Right renal pelvis (tissue), 4 donors: ENCODE measurements around the gene CFAP45. TPM values are rescaled to one million over a fixed set of nuclear protein-coding genes. Genes with fewer than 3 reads are reported as not detected.
A peak's percentile ranks its signal among the peaks of the same experiment; 100 is the strongest.

ENCODE experiments used
- DNase-seq, 4 donors: peaks; one replicate each; pipeline ENCODE4 v3.0.0-alpha.2; 2013; ENCODE audit warnings: low read depth in 4 of 4, low spot score in 3 of 4, missing footprints in 1 of 4
- polyA plus RNA-seq, 4 donors: library from polyadenylated mRNA; unstranded; fragments of 120-200 nt; gene quantifications; one replicate each; pipeline ENCODE4 v1.2.1, GENCODE V29; 2013; ENCODE audit not compliant: insufficient read length in 4 of 4

Gene CFAP45, protein sequence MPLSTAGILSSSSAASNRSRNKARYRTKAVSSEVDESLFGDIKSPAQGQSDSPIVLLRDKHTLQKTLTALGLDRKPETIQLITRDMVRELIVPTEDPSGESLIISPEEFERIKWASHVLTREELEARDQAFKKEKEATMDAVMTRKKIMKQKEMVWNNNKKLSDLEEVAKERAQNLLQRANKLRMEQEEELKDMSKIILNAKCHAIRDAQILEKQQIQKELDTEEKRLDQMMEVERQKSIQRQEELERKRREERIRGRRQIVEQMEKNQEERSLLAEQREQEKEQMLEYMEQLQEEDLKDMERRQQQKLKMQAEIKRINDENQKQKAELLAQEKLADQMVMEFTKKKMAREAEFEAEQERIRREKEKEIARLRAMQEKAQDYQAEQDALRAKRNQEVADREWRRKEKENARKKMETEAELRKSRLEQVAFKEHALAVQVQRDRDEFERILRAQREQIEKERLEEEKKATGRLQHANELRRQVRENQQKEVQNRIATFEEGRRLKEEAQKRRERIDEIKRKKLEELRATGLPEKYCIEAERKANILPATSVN
- 1 to 10 TPM; 2.6 to 3.5 (median 3.3) TPM for polyA plus RNA-seq

DNA sequence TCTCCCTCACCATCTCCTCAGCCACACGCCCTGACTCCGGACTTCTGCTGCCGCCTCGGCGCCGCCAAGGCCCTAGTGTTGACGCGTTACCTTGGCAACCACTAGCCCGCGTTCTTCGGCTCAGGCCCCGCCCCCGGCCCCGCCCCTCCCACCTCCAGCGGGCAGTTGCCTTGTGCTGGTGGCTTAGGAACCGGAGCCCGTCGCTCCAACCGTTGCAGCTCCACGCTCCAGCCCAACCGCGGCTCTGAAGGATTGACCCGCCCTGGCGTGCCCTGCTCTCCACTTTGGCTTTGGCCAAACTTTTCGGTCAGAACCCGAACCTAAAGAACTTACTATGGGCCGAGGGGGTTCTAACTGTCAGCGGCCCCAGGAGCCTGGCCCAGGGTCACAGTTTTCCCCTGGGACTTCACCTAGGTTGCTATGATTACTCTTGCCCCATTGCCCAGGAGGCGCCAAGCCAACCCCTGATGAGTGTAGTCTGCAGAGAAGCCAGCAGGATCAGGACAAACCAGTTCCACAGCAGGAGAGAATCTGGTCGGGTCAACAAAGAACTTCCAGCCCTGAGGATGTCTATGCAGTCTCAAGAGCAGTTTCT lies at the start of gene CFAP45:
Gene CFAP45, minus strand, starts transcription at position 80 of the 595 bp plus-strand sequence. Its CDS starts 67 bp downstream, at position 13.
- DNase-seq, result peak in 2 of 4 donors; percentile 67 to 69

DNA sequence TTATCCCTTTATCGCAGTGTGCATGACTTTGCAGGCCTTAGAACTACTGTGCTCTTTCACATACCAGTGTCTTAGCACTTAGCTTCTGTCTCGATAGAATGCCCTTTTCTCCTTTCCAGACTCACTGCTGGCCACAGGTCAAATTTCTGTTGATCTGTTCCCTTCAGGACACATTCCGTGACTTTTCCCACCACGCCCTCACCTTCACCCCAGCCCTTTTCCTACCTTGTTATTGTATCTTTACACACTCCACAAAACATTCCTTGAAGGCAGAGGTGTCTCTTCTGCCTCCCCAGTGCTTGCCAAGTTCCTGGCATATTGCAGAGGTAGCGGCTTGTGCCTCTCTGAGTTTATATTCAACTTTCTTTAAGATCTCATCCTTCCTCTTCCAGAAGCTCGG lies 49.2 kb upstream of the CFAP45 start:
- DNase-seq, result no peak

DNA sequence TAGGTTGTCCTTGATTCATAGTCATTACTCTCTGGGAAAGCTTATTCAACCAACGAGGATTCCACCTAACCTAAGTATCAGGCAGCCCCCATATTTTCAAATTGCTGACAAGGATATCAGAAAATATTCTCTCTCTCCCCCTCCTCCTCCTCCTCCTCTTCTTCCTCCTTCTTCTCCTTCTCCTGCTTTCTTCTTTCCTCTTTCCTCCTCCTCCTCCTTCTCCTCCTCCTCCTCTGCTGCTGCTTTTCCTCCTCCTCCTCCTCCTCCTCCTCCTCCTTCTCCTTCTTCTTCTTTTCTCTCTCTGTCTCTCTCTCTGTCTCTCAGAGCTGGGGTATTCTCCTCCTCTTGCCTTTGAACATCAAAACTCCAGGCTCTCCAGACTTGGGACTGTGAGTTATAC lies 48.0 kb upstream of the CFAP45 start:
- DNase-seq, result no peak

DNA sequence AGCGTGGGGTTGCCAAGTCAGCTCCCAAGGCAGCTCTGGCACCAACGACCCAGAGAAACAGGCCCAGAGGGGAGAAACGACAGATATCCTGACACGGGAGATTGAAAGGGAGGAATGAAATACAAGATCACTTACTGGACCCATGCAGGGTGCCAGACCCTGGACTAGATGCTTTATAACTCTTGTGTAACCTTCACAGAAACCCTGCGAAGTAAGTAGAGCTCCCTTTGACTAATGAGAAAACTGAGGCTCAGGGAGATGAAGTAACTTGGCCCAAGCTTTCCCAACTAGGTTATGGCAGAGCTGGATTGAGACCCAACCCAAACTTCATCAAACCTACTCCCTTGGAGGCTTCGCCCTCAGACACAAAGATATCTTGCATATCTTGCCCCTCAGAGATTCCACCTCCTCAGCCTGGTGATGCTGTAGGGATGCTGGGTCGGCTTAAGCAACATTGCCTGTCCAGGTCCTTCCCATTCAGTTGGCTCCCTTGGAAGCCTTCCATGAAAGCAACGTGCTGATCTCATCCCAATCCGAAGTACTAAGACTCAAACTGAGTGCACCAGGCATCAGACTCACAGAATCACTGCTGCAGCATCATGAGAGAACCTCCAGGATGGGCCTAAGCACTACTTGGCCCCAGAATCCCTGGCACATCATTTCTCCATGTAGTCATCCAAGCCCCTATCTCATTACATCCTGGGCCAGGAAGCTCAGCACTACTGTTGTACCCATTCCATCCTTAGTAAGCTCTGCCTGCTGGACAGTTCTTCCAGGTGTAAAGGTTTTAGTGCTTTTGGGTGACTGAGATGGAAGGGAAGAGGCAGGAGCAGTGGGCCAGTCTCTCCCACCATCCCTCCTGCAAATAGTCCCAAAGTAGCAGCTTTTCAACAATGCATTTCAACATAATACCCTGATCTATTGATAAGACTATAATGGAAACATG lies 46.5 kb upstream of the CFAP45 start:
- DNase-seq, result no peak

DNA sequence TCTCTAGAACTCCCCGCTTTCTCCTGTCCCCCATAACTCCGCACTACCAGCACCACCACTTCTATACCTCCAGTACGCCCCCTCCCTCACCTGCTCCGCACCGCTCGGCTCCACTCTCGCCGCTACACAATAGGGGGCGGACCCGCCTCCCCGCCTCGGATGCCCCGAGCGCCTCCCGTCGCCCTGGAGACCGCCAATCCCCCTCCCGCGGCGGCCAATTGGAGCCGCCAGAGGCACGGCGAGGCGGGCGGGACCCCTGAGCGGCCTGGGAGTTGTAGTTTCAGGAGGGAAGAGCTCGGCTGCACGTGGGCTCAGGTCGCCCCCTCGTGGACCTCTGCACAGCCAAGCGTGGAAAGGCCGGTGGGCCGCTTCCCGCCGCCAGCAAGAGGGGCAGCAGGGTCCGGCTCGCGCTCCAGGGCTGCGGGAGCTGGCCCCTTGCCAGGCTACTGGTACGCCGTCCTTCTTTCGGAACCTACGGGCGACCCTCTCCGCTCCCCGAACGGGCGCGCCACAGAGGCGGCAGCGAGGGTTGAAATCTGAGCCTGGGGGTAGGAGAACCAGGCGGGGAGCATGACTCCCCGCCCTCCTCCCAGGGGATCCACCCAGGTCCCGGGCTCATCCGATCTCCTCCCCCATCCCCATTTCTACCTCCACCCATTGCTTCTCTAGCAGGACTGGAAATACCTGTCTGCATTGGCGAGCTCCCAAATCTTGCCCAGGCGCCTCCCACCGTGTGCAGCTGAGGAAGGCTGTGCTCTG lies 45.7 kb upstream of the CFAP45 start, which contains the start of gene IGSF9:
Gene IGSF9, minus strand, starts transcription at position 131 of the 759 bp plus-strand sequence. CDS start 2,159 bp downstream, outside the sequence.
- DNase-seq, result peak in 3 of 4 donors; percentile 76 to 86 (median 85)

DNA sequence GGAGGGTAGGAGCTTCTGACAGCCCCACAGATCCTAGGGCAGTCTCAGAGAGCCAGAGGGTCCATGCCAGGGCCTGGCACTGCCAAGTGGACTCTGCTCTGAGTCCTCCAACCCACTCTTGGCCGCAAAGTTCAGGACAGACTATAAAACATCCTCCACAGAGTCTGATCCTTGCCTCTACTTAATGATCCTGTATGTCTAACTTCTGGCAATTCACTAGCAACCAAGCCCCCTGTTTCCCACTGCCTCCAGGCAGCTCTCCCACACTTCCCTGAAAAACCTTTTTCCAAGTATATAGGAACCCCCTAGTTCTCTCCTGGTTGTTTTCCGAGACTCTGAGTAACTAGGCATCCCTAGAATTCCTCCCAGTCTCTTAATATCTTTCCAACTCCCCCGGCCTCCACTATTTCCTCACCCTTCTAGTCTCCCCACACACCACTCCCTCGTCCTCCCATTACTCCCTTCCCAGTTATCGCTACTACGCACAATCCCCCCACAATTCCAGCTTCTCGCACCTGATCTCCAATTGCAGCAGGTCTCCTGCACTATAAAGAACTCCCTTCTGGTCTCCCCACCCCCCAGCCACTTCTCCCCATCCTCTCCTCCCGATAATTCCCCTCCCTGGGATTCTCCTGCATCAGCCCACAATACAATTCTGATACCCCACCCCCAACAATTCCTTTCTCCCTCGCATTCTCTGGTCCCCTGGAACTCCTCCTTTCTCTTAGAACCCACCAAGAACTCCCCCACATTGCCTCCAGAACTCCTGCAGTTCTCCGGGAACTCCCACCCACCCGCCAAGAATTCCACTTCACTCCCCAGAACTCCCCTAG lies 44.9 kb upstream of the CFAP45 start:
- no peak for DNase-seq

DNA sequence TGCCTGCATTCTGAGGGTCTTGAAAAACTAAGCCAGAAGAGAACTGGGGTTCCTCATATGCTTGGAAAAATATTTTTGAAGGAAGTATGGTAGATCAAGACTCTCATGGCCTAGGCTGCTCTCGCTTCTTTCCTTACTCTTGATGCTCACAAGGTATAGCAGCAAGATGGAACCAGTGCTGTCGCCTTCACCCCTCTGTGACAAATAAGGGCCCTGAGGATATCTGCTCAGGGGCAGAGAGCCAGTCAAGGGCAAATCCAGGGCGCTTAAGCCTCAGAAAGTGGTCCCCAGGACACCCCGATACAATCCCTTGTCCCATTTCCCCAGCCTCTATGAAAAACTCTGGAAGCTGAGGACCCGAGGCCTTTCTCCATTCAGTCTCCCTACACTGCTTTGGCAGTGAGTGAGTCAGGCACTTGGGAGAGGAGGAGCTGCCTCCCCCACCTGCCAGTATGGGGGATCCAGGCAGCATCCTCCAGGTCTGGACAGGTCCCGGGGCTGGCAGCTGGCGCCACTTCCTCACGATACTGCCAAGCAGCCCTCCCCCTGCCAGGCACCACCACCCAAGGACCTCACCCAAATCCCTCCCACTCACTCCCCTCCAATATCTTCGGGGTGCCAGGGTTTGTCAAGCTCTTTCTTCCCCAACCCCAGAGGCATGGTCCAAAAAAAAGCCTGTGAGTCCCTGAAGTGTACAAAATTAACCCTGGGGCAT lies 44.1 kb upstream of the CFAP45 start:
- DNase-seq, result no peak

DNA sequence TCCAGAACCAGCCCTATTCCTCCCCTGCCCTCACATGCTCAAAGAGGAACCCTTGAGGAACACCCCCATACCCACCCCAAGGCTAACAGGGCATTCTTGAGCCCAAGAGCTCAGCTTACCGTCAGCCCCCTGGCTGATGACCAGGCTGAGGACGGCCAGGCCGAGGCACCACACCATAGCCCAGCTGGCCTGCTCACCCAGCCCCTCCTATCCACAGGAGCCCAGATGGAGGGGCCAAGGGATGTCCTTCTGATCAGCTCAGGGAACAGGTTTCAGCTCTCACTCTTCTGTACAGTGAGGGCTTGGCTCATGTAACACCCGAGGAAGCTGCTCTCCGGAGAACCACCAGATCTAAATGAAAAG lies 43.3 kb upstream of the CFAP45 start:
- DNase-seq, result no peak

DNA sequence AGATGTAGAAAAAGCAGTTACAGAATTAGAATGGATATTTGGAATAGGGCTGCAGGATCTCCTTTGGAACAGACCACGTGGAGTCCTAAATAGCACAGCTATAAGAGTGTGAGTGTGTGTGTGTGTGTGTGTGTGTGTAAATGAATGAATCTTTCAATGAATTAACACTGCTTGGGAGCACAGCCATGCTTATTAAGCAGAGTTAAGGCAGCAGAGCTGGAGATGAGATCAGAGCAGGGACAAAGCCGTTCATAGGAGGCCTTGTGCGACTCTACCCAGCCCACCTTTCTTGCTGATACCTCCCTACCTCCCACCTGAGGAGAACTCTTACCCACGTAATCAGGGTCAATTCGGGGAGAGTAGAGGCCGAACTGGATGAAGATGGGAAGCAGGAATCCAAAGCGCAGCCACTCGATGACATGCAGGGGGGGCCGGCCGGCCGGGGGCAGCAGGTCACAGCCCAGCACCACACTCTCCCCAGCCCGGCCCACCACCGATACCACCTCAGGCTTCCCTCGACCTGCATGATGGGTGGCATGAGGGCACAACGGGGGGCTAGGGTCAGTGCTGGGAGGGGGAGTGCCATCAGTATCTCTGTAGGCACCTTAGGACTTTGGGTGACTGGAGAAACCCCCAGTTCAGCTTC lies 42.8 kb upstream of the CFAP45 start:
- no peak for DNase-seq

DNA sequence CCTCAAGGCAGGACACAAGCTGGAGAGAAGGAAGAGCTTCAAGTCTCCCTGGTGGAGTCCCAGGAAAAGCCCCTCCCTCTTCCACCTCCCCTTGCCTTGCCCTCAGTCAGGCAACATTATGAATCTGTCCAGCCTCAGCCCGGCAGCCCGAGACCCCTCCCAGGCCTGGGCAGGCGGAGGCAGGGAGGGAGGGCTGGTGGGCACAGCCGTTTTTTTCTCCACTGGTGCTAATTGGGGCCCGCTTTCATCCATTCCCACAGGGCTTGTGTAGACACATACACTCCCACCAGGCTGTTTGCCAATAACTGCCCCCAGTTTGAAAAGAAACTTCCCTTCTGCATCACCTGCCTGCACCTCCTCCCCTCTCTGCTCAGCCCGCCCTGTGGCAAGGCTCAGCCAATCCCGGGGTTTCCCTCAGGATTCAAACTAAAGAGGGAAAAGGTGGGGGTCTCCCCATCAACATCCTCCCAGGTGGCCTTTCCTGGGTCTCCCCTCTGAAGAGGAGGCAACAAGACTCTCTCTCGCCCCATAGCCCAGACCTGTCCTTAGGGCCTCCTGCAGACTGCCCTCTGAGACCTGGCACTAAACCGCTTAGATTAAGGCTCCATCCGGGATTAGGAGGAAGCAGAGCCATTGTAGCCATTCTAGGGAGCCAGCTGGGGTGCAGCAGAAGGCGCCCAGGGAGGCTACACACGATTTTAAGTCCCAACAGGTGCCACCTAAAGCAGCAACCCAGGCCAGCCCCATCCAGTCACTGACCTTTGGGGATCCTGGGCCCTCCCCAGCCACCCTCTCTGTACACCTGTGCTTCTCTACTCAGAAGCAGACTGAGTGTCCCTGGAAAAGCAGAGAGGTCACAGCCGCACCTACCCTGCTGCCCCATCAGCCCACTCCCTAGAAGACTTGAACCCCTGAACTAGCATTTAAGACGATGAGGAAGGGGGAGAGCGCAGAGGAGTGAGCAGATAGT lies 41.9 kb upstream of the CFAP45 start:
- no peak for DNase-seq

DNA sequence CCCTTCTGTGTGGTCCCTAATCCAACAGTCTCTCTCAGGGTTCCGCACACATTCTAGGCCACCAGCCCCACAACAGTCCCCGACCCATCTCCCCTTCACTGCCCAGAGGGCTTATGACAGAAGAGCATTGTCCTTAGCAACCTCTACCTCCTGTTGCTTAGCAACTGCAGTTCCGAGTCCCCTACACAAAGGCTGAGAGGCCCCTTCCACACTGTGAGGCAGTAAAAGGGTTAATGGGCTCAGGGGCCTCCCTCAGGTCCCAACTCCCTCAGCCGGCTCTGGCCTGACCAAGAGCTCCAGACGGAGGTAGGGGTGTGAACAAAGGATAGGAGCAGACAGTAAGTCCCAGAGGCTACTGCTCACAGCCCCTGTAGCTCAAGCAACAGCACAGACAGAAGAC lies 41.2 kb upstream of the CFAP45 start:
- DNase-seq, result no peak

DNA sequence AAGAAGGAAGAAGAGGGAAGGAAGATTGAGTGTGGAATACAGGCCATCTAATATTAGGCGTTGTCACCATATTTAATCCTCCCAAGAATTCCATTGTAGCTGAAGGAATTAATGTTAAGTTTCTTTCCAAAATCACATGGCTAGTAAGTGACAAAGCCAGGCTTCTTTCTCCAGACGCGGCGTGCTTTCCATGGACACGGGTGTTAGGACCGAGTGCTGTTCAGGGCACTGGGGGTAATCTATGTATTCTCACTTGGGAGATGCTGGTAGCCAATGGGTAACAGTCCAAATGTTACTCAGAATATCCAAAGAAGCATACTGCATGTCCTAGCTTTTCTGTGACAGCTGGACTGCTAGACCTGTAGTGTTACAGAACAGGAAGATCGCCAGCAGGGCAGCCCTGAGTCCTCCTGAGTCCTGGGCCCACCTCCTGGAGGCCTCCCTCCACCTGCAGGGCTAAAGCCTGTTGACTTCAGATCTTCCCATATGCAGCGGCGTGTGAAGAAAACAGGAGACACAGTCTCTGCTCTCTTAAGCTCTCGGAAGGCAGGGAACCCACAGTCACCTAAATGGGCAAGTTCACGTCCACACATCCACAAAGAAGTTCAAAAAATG lies 40.1 kb upstream of the CFAP45 start:
- DNase-seq, result no peak

DNA sequence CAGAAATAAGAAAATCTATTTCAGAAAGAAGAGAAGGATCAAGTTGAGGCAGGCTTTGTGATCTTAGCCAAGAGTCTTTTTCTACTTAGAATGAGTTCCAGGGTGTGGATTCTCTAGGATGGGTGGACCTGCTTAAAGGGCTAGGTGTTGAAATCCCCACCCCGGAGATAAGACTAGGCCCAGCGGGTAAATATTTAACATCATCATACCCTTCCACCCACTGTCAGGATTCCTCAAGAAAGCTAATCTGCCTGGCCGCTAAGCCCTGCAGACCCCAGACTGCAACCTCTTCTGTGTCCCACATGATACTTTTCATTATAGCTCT lies 39.7 kb upstream of the CFAP45 start:
- no peak for DNase-seq

DNA sequence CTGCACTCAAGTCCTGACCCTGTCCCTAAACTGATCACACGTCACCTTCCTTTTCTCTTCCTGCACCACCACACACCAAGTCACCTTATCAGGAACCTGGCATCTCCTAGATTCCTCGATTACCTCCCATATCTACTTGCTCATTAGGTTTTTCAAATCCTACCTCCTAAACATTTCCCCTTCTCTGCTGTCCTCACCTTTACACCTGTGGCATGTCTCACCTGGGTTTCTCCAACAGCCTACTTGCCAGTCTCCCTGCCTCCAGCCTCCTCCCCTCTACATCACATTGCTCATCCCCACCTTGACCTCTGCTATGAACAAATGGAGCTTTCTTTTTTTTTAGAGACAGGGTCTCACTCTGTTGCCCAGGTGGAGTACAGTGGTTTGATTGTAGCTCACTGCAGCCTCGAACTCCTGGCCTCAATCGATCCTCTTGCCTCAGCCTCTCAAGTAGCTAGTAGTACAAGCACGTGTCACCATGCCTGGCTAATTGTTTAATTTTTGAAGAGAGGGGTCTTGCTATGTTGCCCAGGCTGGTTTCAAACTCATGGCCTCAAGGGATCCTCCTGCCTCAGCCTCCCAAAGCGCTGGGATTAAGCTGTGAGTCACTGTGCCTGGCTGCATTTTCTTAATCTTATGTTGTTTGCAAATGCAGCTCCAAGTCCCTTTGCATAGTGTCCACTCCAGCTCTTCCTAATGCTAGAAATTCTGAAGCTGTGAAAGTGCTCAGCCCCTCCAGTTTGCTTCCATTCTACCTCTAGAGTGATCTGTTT lies 39.1 kb upstream of the CFAP45 start:
- no peak for DNase-seq

DNA sequence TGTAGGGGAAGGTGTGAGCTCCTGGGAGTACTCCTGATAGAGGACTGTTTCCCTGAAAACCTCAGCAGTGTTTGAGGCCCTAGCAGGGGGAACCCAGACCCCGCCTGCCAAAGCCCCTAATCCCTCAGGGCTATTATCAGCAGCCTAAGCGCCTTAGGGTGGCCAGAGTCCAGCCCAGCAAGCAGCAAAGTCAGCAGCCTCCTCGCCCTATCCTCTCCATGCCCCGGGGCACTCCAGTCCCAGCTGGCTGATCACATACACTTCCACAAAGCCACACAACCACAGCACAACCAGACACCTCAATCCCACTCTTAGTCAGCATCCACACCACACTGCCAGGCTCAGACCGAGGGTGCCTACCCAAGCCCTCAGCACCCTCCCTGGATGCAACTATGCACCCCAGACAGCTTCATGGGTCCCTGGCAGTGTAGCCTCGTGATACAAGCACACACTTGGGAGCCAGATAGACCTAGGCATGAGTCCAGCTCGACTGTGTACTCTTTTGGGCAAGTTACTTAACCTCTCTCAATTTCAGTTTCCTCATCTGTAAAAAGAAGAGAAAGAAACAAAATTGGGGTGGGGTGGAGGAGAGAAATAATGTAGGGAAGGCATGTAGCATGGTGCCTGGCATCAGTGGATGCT lies 38.4 kb upstream of the CFAP45 start:
- no peak for DNase-seq
